Activated CD8-positive, alpha-beta T cell treated with anti-CD3 and anti-CD28 coated beads, Interleukin-2, amount 10 ng/mL, durations not matched to agents 7 days and 5 days (primary cell): ENCODE results near the gene CXCL5. TPM values are rescaled to one million over a fixed set of nuclear protein-coding genes. Genes with fewer than 3 reads are reported as not detected.

ENCODE experiments used
- ATAC-seq: fragments of 150-1000 bp; cut with Tn5 transposase; one replicate; pipeline ENCODE4 v1.10.0; 2021; ENCODE audit warnings: moderate library complexity
- CTCF ChIA-PET: fragments of 350-600 bp; sonication (Branson Sonifier 250); formaldehyde crosslinking; loops from one replicate; lab custom pipeline; 2021; ENCODE audit warnings: antibody characterized with exemption; lab: Charles Lee
- POLR2A ChIA-PET: fragments of 350-600 bp; sonication (Branson Sonifier 250); formaldehyde crosslinking; loops from one replicate; lab custom pipeline; 2021; ENCODE audit warnings: antibody characterized with exemption; lab: Charles Lee
- DNase-seq: peaks from one replicate; pipeline ENCODE4 v3.0.0-alpha.2; 2020
- H3K27ac Mint-ChIP-seq: one replicate; pipeline ENCODE4 v1.8.0; 2021; ENCODE audit warnings: mild to moderate bottlenecking, mixed read lengths
- H3K27me3 Mint-ChIP-seq: one replicate; pipeline ENCODE4 v1.8.0; 2021; ENCODE audit warnings: low read depth, mixed read lengths
- H3K36me3 Mint-ChIP-seq: one replicate; pipeline ENCODE4 v1.8.0; 2021; ENCODE audit warnings: low read depth, mixed read lengths
- H3K4me1 Mint-ChIP-seq: one replicate; pipeline ENCODE4 v1.8.0; 2021; ENCODE audit warnings: low read depth, mixed read lengths
- H3K4me3 Mint-ChIP-seq: one replicate; pipeline ENCODE4 v1.8.0; 2021; ENCODE audit warnings: mild to moderate bottlenecking, mixed read lengths
- H3K9me3 Mint-ChIP-seq: one replicate; pipeline ENCODE4 v1.8.0; 2022; ENCODE audit warnings: mixed read lengths; ENCODE audit not compliant: insufficient read depth
- total RNA-seq, 2 experiments: library from RNA; stranded (reverse); gene quantifications; one replicate each; pipeline ENCODE4 v1.2.3, GENCODE V29; 2021

Gene CXCL5
- total RNA-seq, 2 experiments from 2014 or later = not detected

GRCh38 chr4:74037076-74037955 is 38.8 kb upstream of the CXCL5 start:
- CTCF ChIA-PET = interaction anchor here (0.9 to 1.1 kb wide), 3 partner anchors 9 to 22 kb away, joined by 3 read pairs; no protein-coding TSS in a partner anchor
- peaks cover 9% of the 10 kb centered on the region for H3K4me1 Mint-ChIP-seq
- ATAC-seq (no peak), DNase-seq (no peak)
- POLR2A ChIA-PET = no interaction called here
- peaks cover 36% of the 10 kb centered on the region for H3K27me3 Mint-ChIP-seq
- H3K9me3 Mint-ChIP-seq = no peaks in the 10 kb centered on the region
- no peaks in the 10 kb centered on the region for H3K36me3 Mint-ChIP-seq
- H3K4me3 Mint-ChIP-seq = peak overlapping the region; percentile 60
- no peak overlapping the region for H3K27ac Mint-ChIP-seq

GRCh38 chr4:74033739-74034138 is 35.3 kb upstream of the CXCL5 start:
- Mint-ChIP-seq H3K36me3 (no peaks in the 10 kb centered on the region), H3K27ac (no peak overlapping the region), H3K4me1 (peaks cover 6% of the 10 kb centered on the region), H3K27me3 (peaks cover 17% of the 10 kb centered on the region), H3K9me3 (no peaks in the 10 kb centered on the region), H3K4me3 (no peak overlapping the region)
- ATAC-seq = no peak
- ChIA-PET POLR2A (no interaction called here), CTCF (no interaction called here)
- DNase-seq = no peak

GRCh38 chr4:74032064-74032463 is 33.6 kb upstream of the CXCL5 start:
- ATAC-seq = no peak
- no peak overlapping the region for H3K4me3 Mint-ChIP-seq
- CTCF ChIA-PET = no interaction called here
- H3K27ac Mint-ChIP-seq = no peak overlapping the region
- no peaks in the 10 kb centered on the region for H3K9me3 Mint-ChIP-seq
- H3K36me3 Mint-ChIP-seq = no peaks in the 10 kb centered on the region
- peaks cover 7% of the 10 kb centered on the region for H3K27me3 Mint-ChIP-seq
- DNase-seq = no peak
- POLR2A ChIA-PET = no interaction called here
- no peaks in the 10 kb centered on the region for H3K4me1 Mint-ChIP-seq

DNA sequence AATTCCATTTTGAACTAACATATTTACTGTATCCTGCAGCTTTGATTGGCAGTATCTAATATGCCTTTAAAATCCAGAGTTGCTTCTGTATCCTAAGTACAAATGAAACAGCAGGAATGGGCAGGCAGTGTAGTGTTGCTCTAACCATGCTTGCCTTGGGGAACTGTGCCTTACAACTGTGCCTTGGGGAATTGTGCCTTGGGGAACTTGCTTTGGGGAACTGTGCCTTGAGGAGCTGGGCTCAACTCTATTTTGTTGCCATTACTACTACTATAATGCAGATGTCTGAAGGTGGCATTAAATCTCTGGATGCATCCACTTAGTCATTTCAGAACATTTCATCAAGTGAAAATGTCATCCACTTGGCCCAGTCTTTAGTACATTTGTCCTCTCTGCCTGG is 33.1 kb upstream of the CXCL5 start:
- ChIA-PET CTCF (no interaction called here), POLR2A (interaction anchor here (0.6 kb wide), 1 partner anchor 130 kb away, joined by 3 read pairs; no protein-coding TSS in a partner anchor)
- peaks cover 7% of the 10 kb centered on the region for H3K27me3 Mint-ChIP-seq
- H3K4me1 Mint-ChIP-seq = no peaks in the 10 kb centered on the region
- no peak for DNase-seq
- no peak overlapping the region for H3K27ac Mint-ChIP-seq
- H3K36me3 Mint-ChIP-seq = no peaks in the 10 kb centered on the region
- H3K9me3 Mint-ChIP-seq = no peaks in the 10 kb centered on the region
- H3K4me3 Mint-ChIP-seq = no peak overlapping the region
- ATAC-seq = no peak

GRCh38 chr4:74030285-74030684 is 31.8 kb upstream of the CXCL5 start:
- H3K27me3 Mint-ChIP-seq = peaks cover 4% of the 10 kb centered on the region

DNA sequence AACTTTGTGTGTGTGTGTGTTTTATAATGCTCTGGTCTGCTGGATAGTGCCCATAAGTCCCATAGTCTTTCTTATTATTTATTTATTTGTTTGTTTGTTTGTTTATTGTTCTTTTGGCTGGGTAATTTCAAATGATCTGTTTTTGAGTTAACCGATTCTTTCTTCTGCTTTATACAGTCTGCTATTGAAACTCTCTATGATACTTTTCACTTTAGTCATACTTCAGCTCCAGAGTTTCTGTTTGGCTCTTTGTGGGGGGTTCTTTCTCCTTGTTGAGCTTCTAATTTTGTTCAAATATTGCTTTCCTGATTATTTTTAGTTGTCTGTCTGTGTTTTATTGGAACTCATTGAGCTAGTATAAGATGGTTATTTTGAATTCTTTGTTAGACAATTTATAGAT is 30.0 kb upstream of the CXCL5 start:
- no peaks in the 10 kb centered on the region for H3K36me3 Mint-ChIP-seq
- no peaks in the 10 kb centered on the region for H3K4me1 Mint-ChIP-seq
- no peak overlapping the region for H3K27ac Mint-ChIP-seq
- H3K4me3 Mint-ChIP-seq = no peak overlapping the region
- CTCF ChIA-PET = interaction anchor here (0.8 kb wide), 1 partner anchor 9 kb away, joined by 3 read pairs; no protein-coding TSS in a partner anchor
- no peak for DNase-seq
- peaks cover 4% of the 10 kb centered on the region for H3K9me3 Mint-ChIP-seq
- H3K27me3 Mint-ChIP-seq = peaks cover 2% of the 10 kb centered on the region
- ATAC-seq = no peak
- POLR2A ChIA-PET = no interaction called here

More at GRCh38 chr4:74030285-74030684, 31.8 kb upstream of the CXCL5 start:
- H3K9me3 Mint-ChIP-seq = peaks cover 4% of the 10 kb centered on the region
- H3K27ac Mint-ChIP-seq = no peak overlapping the region
- H3K4me3 Mint-ChIP-seq = no peak overlapping the region
- DNase-seq (no peak), ATAC-seq (no peak)
- H3K4me1 Mint-ChIP-seq = no peaks in the 10 kb centered on the region
- ChIA-PET CTCF (no interaction called here), POLR2A (no interaction called here)
- H3K36me3 Mint-ChIP-seq = no peaks in the 10 kb centered on the region

DNA sequence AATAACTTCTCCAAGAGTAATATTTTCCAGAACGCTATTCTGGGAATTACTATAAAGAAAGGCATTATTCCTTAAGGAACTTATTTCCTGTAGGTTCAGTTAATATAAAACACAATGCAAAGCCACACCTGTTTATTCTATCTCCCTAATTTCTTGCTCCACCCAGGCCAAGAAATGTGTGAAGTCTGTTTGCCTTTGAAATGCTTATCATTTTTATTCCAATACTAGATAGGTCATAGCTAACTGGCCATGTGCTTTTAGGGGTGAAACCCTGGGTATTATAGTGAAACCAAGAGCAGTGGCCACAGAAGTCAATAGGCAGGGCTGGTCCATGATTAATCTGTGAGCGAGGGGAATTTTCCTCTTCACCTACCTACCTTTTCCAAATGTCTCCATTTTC is 25.2 kb upstream of the CXCL5 start:
- no peaks in the 10 kb centered on the region for H3K27me3 Mint-ChIP-seq
- ATAC-seq (no peak), DNase-seq (no peak)
- POLR2A ChIA-PET = no interaction called here
- H3K4me3 Mint-ChIP-seq = no peak overlapping the region
- H3K4me1 Mint-ChIP-seq = peaks cover 2% of the 10 kb centered on the region
- CTCF ChIA-PET = no interaction called here
- no peak overlapping the region for H3K27ac Mint-ChIP-seq
- peaks cover 4% of the 10 kb centered on the region for H3K9me3 Mint-ChIP-seq
- no peaks in the 10 kb centered on the region for H3K36me3 Mint-ChIP-seq

- CTCF ChIA-PET = no interaction called here
Measured at GRCh38 chr4:74021601-74022000, 23.1 kb upstream of the CXCL5 start.

DNA sequence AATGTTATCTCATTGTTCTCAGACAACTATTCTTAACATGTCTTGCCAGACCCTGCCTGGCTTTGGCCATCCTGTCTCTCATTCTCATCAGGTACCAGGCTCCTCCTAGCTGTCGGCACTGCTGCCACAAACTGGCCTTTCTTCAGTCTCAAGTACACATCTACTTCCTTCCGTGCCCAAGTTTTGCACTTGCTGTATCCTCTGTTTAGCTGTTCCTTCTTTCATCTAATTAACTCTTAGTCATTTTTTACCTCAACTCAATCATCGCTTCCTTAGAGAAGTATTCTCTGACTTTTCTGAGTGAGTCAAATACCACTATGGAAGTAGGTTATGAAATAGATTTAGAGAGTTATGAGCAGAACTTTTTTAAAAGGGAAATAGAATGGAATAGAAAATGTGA is 20.3 kb upstream of the CXCL5 start:
- ATAC-seq = no peak
- no peak for DNase-seq

More at GRCh38 chr4:74021601-74022000, 23.1 kb upstream of the CXCL5 start:
- Mint-ChIP-seq H3K9me3 (peaks cover 4% of the 10 kb centered on the region), H3K27me3 (no peaks in the 10 kb centered on the region), H3K36me3 (no peaks in the 10 kb centered on the region), H3K4me1 (peaks cover 8% of the 10 kb centered on the region), H3K4me3 (no peak overlapping the region), H3K27ac (no peak overlapping the region)
- DNase-seq = no peak
- ATAC-seq = no peak
- POLR2A ChIA-PET = no interaction called here

DNA sequence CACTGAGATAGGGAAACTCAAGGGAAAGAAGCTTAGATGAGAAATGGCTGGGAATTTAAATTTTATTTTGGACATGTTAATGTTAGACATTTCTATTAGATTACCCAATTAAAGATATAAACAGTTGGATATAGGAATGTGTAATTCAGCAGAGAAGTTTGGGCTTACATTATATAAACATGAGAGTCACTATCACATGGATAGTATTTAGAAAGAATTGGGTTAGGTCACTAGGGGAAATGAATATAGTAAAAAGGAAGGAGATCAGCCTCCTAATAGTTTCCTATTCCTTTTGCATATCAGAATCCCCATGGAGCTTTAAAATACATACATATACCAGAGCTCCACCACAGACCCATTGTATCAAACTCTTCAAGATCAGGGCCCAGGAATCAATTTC is 19.6 kb upstream of the CXCL5 start:
- ChIA-PET CTCF (interaction anchor here (1.4 to 1.8 kb wide), 2 partner anchors 11 to 51 kb away, joined by 3 to 4 read pairs; no protein-coding TSS in a partner anchor), POLR2A (interaction anchor here (1.1 kb wide), 1 partner anchor 21 kb away, joined by 3 read pairs; the partner anchor contains the start of gene CXCL3)

More for the DNA sequence above, 20.3 kb upstream of the CXCL5 start:
- Mint-ChIP-seq H3K9me3 (no peaks in the 10 kb centered on the region), H3K27me3 (no peaks in the 10 kb centered on the region), H3K27ac (no peak overlapping the region), H3K4me3 (no peak overlapping the region), H3K4me1 (peaks cover 25% of the 10 kb centered on the region), H3K36me3 (no peaks in the 10 kb centered on the region)
- CTCF ChIA-PET = interaction anchor here (1.4 kb wide), 1 partner anchor 50 kb away, joined by 3 read pairs; no protein-coding TSS in a partner anchor
- POLR2A ChIA-PET = interaction anchor here (1.1 kb wide), 1 partner anchor 20 kb away, joined by 3 read pairs; the partner anchor contains the start of gene CXCL3

DNA sequence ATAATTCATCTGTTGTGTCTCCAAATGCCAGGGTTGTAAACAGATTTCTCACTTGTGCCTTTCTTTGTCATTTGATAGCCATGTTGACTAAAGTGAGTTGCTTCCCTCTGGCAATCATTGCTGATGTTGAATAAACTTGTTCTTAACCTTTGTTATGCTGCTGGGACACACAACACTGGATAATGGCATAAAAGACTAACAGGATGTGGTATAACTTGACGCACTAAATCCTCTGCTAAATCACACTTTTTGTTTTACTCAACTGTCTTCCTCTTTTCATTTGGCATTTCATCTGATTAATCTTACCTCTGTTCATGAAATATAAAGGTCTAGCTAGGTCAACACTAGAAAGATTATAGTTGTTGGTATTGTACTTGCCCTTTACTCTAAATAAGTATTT is 17.6 kb upstream of the CXCL5 start:
- CTCF ChIA-PET = interaction anchor here (1.3 to 2.2 kb wide), 3 partner anchors 9 to 119 kb away, joined by 3 to 4 read pairs (median 4); no protein-coding TSS in a partner anchor

More for the DNA sequence above, 19.6 kb upstream of the CXCL5 start:
- no peaks in the 10 kb centered on the region for H3K27me3 Mint-ChIP-seq
- H3K27ac Mint-ChIP-seq = no peak overlapping the region
- H3K36me3 Mint-ChIP-seq = no peaks in the 10 kb centered on the region
- DNase-seq = no peak
- H3K4me1 Mint-ChIP-seq = peaks cover 25% of the 10 kb centered on the region
- no peak overlapping the region for H3K4me3 Mint-ChIP-seq
- H3K9me3 Mint-ChIP-seq = no peaks in the 10 kb centered on the region
- no peak for ATAC-seq

More for the DNA sequence above, 17.6 kb upstream of the CXCL5 start:
- Mint-ChIP-seq H3K27ac (peak overlapping the region; percentile 17), H3K9me3 (no peaks in the 10 kb centered on the region), H3K27me3 (no peaks in the 10 kb centered on the region), H3K4me1 (peaks cover 25% of the 10 kb centered on the region), H3K36me3 (no peaks in the 10 kb centered on the region), H3K4me3 (no peak overlapping the region)
- POLR2A ChIA-PET = no interaction called here
- ATAC-seq (peak; percentile 53), DNase-seq (no peak)
